ENCODE results near the gene SOHLH2.

SOHLH2 gene

GRCh38 chr13:36219883-36220282 lies 5.5 kb upstream of the SOHLH2 start:
- no peak for TF ChIP-seq CTCF (IDR thresholded peaks at IDR 0.05; ENCODE audit: extremely low read depth, missing control alignments)
- no peak for DNase-seq (ENCODE audit: low spot score)

GRCh38 chr13:36217456-36217855 lies 3.1 kb upstream of the SOHLH2 start:
- no peak for DNase-seq (ENCODE audit: low spot score)
- TF ChIP-seq CTCF (IDR thresholded peaks at IDR 0.05; ENCODE audit: extremely low read depth, missing control alignments), result no peak

GRCh38 chr13:36212789-36213188 lies 1.6 kb downstream of the SOHLH2 start:
- DNase-seq (ENCODE audit: low spot score), result no peak
- no peak for TF ChIP-seq CTCF (IDR thresholded peaks at IDR 0.05; ENCODE audit: extremely low read depth, missing control alignments)

- no peak for TF ChIP-seq CTCF (IDR thresholded peaks at IDR 0.05; ENCODE audit: extremely low read depth, missing control alignments)
- DNase-seq (ENCODE audit: low spot score), result no peak
Measured at GRCh38 chr13:36211567-36211966, 2.8 kb downstream of the SOHLH2 start.

- DNase-seq (ENCODE audit: low spot score), result no peak
- TF ChIP-seq CTCF (IDR thresholded peaks at IDR 0.05; ENCODE audit: extremely low read depth, missing control alignments), result no peak
Measured at GRCh38 chr13:36210738-36211137, 3.6 kb downstream of the SOHLH2 start.

GRCh38 chr13:36207672-36208071 lies 6.7 kb downstream of the SOHLH2 start:
- no peak for DNase-seq (ENCODE audit: low spot score)
- TF ChIP-seq CTCF (IDR thresholded peaks at IDR 0.05; ENCODE audit: extremely low read depth, missing control alignments), result no peak

GRCh38 chr13:36193151-36193855 lies 21.1 kb downstream of the SOHLH2 start:
- DNase-seq (ENCODE audit: low spot score), result no peak
- no peak for TF ChIP-seq CTCF (IDR thresholded peaks at IDR 0.05; ENCODE audit: extremely low read depth, missing control alignments)
